Esophagus squamous epithelium (tissue), 5 donors: Measurements from ENCODE around the gene KRT4. TPM values are rescaled to one million over a fixed set of nuclear protein-coding genes. Genes with fewer than 3 reads are reported as not detected.

Source experiments
- DNase-seq: peaks from one replicate; lab custom pipeline; 2025; lab: John Stamatoyannopoulos, UW
- H3K27ac ChIP-seq, 4 donors: fragments of 200-600 bp; sonication (generic); one replicate each; pipeline ENCODE4 v1.5.1; 2016 to 2019; ENCODE audit warnings: mild to moderate bottlenecking in 1 of 4
- H3K27me3 ChIP-seq, 4 donors: fragments of 200-600 bp; sonication (generic); 1 replicate in 3 of 4; 2 replicates in 1 of 4; pipeline versions ENCODE4 v1.5.1 to v1.6.0; 2017 to 2021; ENCODE audit warnings: antibody characterized with exemption in 1 of 4
- H3K36me3 ChIP-seq, 3 donors: fragments of 200-600 bp; sonication (generic); one replicate each; pipeline ENCODE4 v1.5.1; 2016 to 2019
- H3K4me1 ChIP-seq, 3 donors: fragments of 200-600 bp; sonication (generic); one replicate each; pipeline ENCODE4 v1.5.1; 2017 to 2019
- H3K4me3 ChIP-seq, 4 donors: fragments of 200-600 bp; sonication (generic); 1 replicate in 3 of 4; 2 replicates in 1 of 4; pipeline ENCODE4 v1.5.1; 2016 to 2019; ENCODE audit warnings: mild to moderate bottlenecking in 2 of 4, moderate library complexity in 1 of 4
- H3K9me3 ChIP-seq, 3 donors: fragments of 200-600 bp; sonication (generic); one replicate each; pipeline ENCODE4 v1.5.1; 2016 to 2019
- POLR2A ChIP-seq, 4 donors: fragments of 450-650 bp; IDR thresholded peaks; one replicate each; pipeline ENCODE4 v1.6.1; 2017; ENCODE audit warnings: antibody characterized with exemption in 4 of 4, mild to moderate bottlenecking in 4 of 4, moderate library complexity in 3 of 4
- WGBS, 2 donors: methylation state at CpG; one replicate each; pipeline ENCODE4 v1.1.5; 2018; 5-methylcytosine and 5-hydroxymethylcytosine counted together
- intact Hi-C: fragments of 100-400 bp; cut with DNase I; formaldehyde crosslinking; loops from one replicate; pipeline ENCODE4 v1.15.0; 2022
- total RNA-seq, 4 donors: library from RNA; depleted of rRNA; stranded (reverse); fragments of >200 nt; gene quantifications; one replicate each; pipeline ENCODE4 v1.1.0, GENCODE V29; 2016
- TF ChIP-seq, protein P1 (sequence below), 6 experiments: fragments of 450-650 bp in 4 of 6; fragments of 200-600 bp in 2 of 6; sonication (generic) in 2 of 6; IDR thresholded peaks; one replicate each; pipeline ENCODE4 v1.5.1; 2016 to 2019; ENCODE audit warnings: antibody characterized with exemption in 6 of 6, mild to moderate bottlenecking in 4 of 6, moderate library complexity in 4 of 6
- donor health status: DM: yes; HTN: yes; CAD: no.

KRT4 gene
- total RNA-seq, 4 donors from 2014 or later: 3,147 to 27,876 (median 8,563) TPM

DNA sequence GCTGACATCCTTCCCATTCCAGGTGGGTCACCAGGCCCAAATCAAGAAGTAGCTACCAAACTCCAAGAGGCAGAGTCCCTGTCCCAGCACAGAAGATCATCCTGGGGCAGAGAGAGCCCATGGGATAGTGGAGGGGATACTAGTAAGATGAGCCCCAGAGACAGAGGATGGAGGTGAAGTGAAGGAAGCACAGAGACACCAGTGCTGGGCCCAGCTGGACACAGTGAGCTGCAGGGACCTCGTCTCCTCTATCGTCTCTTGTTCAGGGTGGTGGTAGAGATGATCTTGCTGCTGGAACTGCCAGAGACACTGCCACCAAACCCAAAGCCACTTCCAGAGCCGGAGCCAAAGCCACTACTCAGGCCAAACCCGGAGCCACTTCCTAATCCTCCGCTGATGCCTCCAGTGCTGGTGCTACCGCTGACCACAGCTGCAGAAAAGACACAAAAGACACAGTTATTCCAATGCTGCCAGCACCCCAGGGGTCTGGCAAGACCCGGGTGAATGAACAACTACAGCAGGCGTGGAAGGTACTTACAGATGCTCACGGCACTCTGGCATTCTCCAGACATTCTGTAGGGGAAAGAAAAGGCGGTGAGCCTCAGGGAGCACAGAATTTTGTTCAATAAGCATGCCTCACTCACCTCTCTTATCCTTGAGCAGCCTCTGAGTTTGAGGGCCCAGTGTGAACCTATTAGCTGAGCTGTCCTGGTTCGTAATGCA lies 6.9 kb downstream of the KRT4 start:
- peaks cover 0 to 39% (median 0%) of the 10 kb centered on the region in 3 donors for H3K4me1 ChIP-seq
- 84% methylated on average over 7 to 8 of the region's 11 CpGs for WGBS, 2 donors
- TF ChIP-seq, protein P1, sequence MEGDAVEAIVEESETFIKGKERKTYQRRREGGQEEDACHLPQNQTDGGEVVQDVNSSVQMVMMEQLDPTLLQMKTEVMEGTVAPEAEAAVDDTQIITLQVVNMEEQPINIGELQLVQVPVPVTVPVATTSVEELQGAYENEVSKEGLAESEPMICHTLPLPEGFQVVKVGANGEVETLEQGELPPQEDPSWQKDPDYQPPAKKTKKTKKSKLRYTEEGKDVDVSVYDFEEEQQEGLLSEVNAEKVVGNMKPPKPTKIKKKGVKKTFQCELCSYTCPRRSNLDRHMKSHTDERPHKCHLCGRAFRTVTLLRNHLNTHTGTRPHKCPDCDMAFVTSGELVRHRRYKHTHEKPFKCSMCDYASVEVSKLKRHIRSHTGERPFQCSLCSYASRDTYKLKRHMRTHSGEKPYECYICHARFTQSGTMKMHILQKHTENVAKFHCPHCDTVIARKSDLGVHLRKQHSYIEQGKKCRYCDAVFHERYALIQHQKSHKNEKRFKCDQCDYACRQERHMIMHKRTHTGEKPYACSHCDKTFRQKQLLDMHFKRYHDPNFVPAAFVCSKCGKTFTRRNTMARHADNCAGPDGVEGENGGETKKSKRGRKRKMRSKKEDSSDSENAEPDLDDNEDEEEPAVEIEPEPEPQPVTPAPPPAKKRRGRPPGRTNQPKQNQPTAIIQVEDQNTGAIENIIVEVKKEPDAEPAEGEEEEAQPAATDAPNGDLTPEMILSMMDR (IDR thresholded peaks at IDR 0.05): no peak
- TF ChIP-seq POLR2A (IDR thresholded peaks at IDR 0.05): no peak
- H3K36me3 ChIP-seq: peaks cover 0 to 45% (median 0%) of the 10 kb centered on the region in 3 donors
- H3K27ac ChIP-seq: peak overlapping the region in 1 of 4 donors; percentile 64
- no peak overlapping the region for H3K4me3 ChIP-seq
- intact Hi-C loops: no loop called here
- H3K9me3 ChIP-seq: no peaks in the 10 kb centered on the region
- H3K27me3 ChIP-seq: no peaks in the 10 kb centered on the region
- no peak for DNase-seq

DNA sequence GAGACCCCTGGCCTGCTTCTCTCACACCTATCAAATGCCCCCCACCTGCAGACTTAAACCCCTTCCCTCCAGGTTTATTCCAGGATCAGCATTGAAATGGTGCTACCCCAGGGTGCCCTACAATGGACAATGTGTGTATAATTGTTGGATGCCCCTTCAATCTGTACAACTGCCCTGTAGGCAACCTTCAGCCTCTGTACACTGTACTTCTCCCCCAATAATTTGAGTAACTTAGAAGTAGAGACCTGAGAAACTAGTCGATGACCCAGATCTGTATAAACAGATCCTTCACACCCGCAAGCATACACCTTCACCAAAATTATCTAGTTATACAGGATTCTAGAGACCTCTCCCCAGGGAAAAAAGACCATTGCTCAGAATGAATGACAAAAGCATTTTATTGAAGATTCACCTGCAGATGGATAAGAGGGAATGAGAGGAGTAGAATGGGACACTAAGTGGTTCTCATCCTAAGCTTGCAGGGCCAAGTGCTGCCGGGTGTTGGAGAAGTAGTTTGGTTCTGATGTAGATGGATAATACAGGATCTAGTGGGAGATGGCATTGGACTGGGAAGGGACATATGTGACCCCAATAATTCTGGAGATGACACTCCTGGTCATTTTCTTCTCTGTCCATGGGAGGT lies 7.6 kb downstream of the KRT4 start:
- peaks cover 0 to 38% (median 0%) of the 10 kb centered on the region in 3 donors for H3K36me3 ChIP-seq
- intact Hi-C loops: no loop called here
- WGBS, 2 donors: 97 to 98% methylated on average over 3 of the region's 3 CpGs
- H3K27me3 ChIP-seq: no peaks in the 10 kb centered on the region
- TF ChIP-seq POLR2A (IDR thresholded peaks at IDR 0.05): no peak
- TF ChIP-seq, protein P1 (IDR thresholded peaks at IDR 0.05): no peak
- no peak for DNase-seq
- peaks cover 0 to 42% (median 0%) of the 10 kb centered on the region in 3 donors for H3K4me1 ChIP-seq
- no peaks in the 10 kb centered on the region for H3K9me3 ChIP-seq
- H3K27ac ChIP-seq: peak overlapping the region in 1 of 4 donors; percentile 64
- H3K4me3 ChIP-seq: no peak overlapping the region

DNA sequence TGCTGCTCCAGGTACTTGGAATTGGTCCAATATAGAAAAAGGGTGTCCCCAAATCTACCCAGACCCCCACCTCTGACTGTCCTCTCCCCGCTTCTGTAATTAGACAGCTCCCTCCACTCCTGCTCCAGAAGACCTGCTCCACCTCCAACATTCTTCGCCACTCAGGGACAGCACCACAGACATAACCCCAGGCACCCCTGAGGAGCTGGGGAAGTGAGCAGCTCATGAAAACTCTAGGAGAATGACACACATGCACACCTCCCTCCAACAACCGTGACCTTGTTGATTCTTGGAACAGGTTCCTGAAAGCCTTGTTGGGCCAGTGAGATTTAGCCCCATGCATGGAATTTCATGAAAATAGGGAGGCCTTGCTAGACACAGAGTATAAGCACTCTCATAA lies 8.2 kb downstream of the KRT4 start:
- no peaks in the 10 kb centered on the region for H3K27me3 ChIP-seq
- H3K4me3 ChIP-seq: no peak overlapping the region
- peaks cover 0 to 47% (median under 1%) of the 10 kb centered on the region in 3 donors for H3K4me1 ChIP-seq
- DNase-seq: no peak
- H3K36me3 ChIP-seq: peaks cover 0 to 34% (median 0%) of the 10 kb centered on the region in 3 donors
- 63 to 70% methylated on average over 1 to 3 of the region's 3 CpGs for WGBS, 2 donors
- peak overlapping the region in 2 of 4 donors; percentile 23 to 64 for H3K27ac ChIP-seq
- TF ChIP-seq POLR2A (IDR thresholded peaks at IDR 0.05): no peak
- TF ChIP-seq, protein P1 (IDR thresholded peaks at IDR 0.05): no peak
- H3K9me3 ChIP-seq: no peaks in the 10 kb centered on the region
- intact Hi-C loops: no loop called here

DNA sequence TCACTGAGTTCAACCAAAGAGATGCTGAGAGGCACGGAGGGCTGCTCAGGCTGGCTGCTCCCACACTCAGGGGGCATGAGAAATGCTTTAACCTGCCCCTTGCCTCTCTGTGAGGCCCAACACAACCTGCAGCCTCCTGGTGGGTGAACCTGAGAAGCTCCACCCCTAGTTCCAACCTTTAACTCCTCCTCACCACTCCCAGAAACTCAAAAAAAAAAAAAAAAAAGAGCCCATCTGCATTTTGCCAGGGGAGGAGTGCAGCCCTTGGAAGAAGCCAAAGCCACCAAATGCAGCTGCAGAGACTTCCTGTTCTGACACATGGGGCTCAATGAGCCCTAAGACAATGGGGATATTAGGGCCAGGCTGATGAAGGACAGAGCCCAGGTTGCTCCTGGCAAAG lies 8.9 kb downstream of the KRT4 start:
- Histone ChIP-seq H3K4me1 (peaks cover 6 to 55% (median 6%) of the 10 kb centered on the region in 3 donors), H3K9me3 (no peaks in the 10 kb centered on the region), H3K27me3 (no peaks in the 10 kb centered on the region), H3K36me3 (peaks cover 0 to 32% (median 0%) of the 10 kb centered on the region in 3 donors), H3K4me3 (no peak overlapping the region), H3K27ac (peak overlapping the region in 3 of 4 donors; percentile 23 to 71 (median 64))
- WGBS, 2 donors: 50 to 57% methylated on average over 1 of the region's 1 CpG
- intact Hi-C loops: no loop called here
- TF ChIP-seq, protein P1 (IDR thresholded peaks at IDR 0.05): no peak
- TF ChIP-seq POLR2A (IDR thresholded peaks at IDR 0.05): no peak
- no peak for DNase-seq

DNA sequence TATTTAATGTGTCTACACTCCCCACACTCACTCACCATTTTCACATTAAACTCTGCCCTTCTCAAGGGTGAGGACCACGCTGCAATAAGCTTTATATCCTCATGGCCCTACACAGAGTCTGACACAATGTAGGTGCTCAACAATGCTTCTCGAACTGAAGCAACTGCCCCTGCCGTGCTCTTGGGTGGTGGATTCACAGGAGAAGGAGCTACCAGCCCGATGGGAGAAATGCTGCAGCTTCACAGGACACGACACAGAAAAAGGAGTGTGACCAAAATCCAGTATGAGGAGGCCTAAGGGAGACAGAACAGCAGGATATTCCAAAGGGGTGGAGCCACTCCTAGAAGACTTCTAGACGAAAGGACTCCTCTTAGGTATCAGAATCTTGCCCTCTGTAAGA lies 11.5 kb downstream of the KRT4 start:
- Histone ChIP-seq H3K4me1 (peaks cover 6 to 80% (median 15%) of the 10 kb centered on the region in 3 donors), H3K4me3 (no peak overlapping the region), H3K27me3 (no peaks in the 10 kb centered on the region), H3K27ac (peak overlapping the region in 1 of 4 donors; percentile 49), H3K9me3 (no peaks in the 10 kb centered on the region), H3K36me3 (peaks cover 0 to 6% (median 0%) of the 10 kb centered on the region in 3 donors)
- no peak for DNase-seq
- 67 to 73% methylated on average over 5 to 6 of the region's 6 CpGs for WGBS, 2 donors
- TF ChIP-seq, protein P1 (IDR thresholded peaks at IDR 0.05): no peak
- intact Hi-C loops: no loop called here
